Neural progenitor cell (in vitro differentiated cells): ENCODE measurements around the gene MAP3K4. TPM values are rescaled to one million over a fixed set of nuclear protein-coding genes. Genes with fewer than 3 reads are reported as not detected.

Source experiments
- DNase-seq: peaks from one replicate; pipeline ENCODE4 v3.0.0-alpha.2; 2016; ENCODE audit warnings: low spot score
- H2AFZ ChIP-seq: fragments of 200-600 bp; sonication (generic); replicated peaks from 2 replicates; pipeline ENCODE4 v1.6.1; 2016; ENCODE audit warnings: antibody characterized with exemption
- H3F3A ChIP-seq: fragments of 200-600 bp; sonication (generic); 2 replicates; pipeline ENCODE4 v1.6.1; 2016; ENCODE audit warnings: antibody characterized with exemption, low read depth
- H3K27ac ChIP-seq: fragments of 200-600 bp; sonication (generic); 2 replicates; pipeline ENCODE4 v1.5.1; 2016; ENCODE audit warnings: mild to moderate bottlenecking
- H3K27me3 ChIP-seq: fragments of 200-600 bp; sonication (generic); 2 replicates; pipeline ENCODE4 v1.6.1; 2016; ENCODE audit warnings: mild to moderate bottlenecking, moderate library complexity
- H3K36me3 ChIP-seq: fragments of 200-600 bp; sonication (generic); 2 replicates; pipeline ENCODE4 v1.5.1; 2016
- H3K4me1 ChIP-seq: fragments of 200-600 bp; sonication (generic); 2 replicates; pipeline ENCODE4 v1.6.1; 2016; ENCODE audit warnings: mixed run types
- H3K4me2 ChIP-seq: fragments of 200-600 bp; sonication (generic); 2 replicates; pipeline ENCODE4 v1.6.1; 2016
- H3K4me3 ChIP-seq: fragments of 200-600 bp; sonication (generic); 2 replicates; pipeline ENCODE4 v1.5.1; 2016
- H3K79me2 ChIP-seq: fragments of 200-600 bp; sonication (generic); 2 replicates; pipeline ENCODE4 v1.6.1; 2016; ENCODE audit warnings: low read depth
- H3K9ac ChIP-seq: fragments of 200-600 bp; sonication (generic); 2 replicates; pipeline ENCODE4 v1.6.1; 2016
- H3K9me3 ChIP-seq: fragments of 200-600 bp; sonication (generic); 2 replicates; pipeline ENCODE4 v1.5.1; 2016; ENCODE audit warnings: low read depth
- H4K20me1 ChIP-seq: fragments of 200-600 bp; sonication (generic); 2 replicates; pipeline ENCODE4 v1.6.1; 2016; ENCODE audit warnings: low read depth
- H3K27ac Mint-ChIP-seq: 3 replicates; pipeline ENCODE4 v1.8.0; 2021; ENCODE audit warnings: mixed read lengths
- H3K27me3 Mint-ChIP-seq: 2 replicates; pipeline ENCODE4 v1.8.0; 2022; ENCODE audit warnings: low read depth, mild to moderate bottlenecking, inconsistent platforms, moderate library complexity, mixed read lengths; ENCODE audit not compliant: insufficient read depth
- H3K36me3 Mint-ChIP-seq: 3 replicates; pipeline ENCODE4 v1.8.0; 2021; ENCODE audit warnings: mixed read lengths
- H3K4me1 Mint-ChIP-seq: 3 replicates; pipeline ENCODE4 v1.8.0; 2021; ENCODE audit warnings: mixed read lengths
- H3K4me3 Mint-ChIP-seq: 3 replicates; pipeline ENCODE4 v1.8.0; 2021; ENCODE audit warnings: mild to moderate bottlenecking, moderate library complexity, mixed read lengths
- H3K9me3 Mint-ChIP-seq: 3 replicates; pipeline ENCODE4 v1.8.0; 2020; ENCODE audit warnings: mixed read lengths
- CTCF ChIP-seq: fragments of 200-600 bp; sonication (generic); IDR thresholded peaks from 2 replicates; pipeline ENCODE4 v1.5.1; 2017; ENCODE audit warnings: antibody characterized with exemption, mild to moderate bottlenecking
- EZH2 ChIP-seq: fragments of 200-600 bp; sonication (generic); IDR thresholded peaks from 2 replicates; pipeline ENCODE4 v1.6.1; 2017; ENCODE audit warnings: antibody characterized with exemption, mild to moderate bottlenecking, moderate library complexity
- EZH2phosphoT487 ChIP-seq: fragments of 200-600 bp; sonication (generic); IDR thresholded peaks from 2 replicates; pipeline ENCODE4 v1.6.1; 2017; ENCODE audit warnings: antibody characterized with exemption
- total RNA-seq: library from RNA; depleted of rRNA; stranded (reverse); fragments of >200 nt; gene quantifications from 2 replicates; pipeline ENCODE4 v1.2.3, GENCODE V29; 2015; ENCODE audit warnings: low replicate concordance

Gene MAP3K4
- total RNA-seq, 1 donor from 2014 or later: 59.6 TPM

GRCh38 chr6:161000632-161001031, 9.1 kb downstream of the MAP3K4 start:
- Mint-ChIP-seq H3K4me1 (peaks cover 10% of the 10 kb centered on the region), H3K27ac (no peak overlapping the region), H3K4me3 (no peak overlapping the region), H3K36me3 (peaks cover 10% of the 10 kb centered on the region), H3K9me3 (no peaks in the 10 kb centered on the region), H3K27me3 (no peaks in the 10 kb centered on the region)
- H3K4me3 ChIP-seq: no peak overlapping the region
- H3K36me3 ChIP-seq: no peaks in the 10 kb centered on the region
- no peaks in the 10 kb centered on the region for H3K27me3 ChIP-seq
- H3K79me2 ChIP-seq: peaks cover 100% of the 10 kb centered on the region
- no peak for DNase-seq
- H3K4me2 ChIP-seq: no peak overlapping the region
- peaks cover 8% of the 10 kb centered on the region for H3F3A ChIP-seq
- no peak overlapping the region for H3K27ac ChIP-seq
- TF ChIP-seq CTCF (no peak), EZH2phosphoT487 (no peak), EZH2 (no peak)
- peaks cover 45% of the 10 kb centered on the region for H4K20me1 ChIP-seq
- H3K9ac ChIP-seq: no peak overlapping the region
- H2AFZ ChIP-seq: no peak overlapping the region
- H3K4me1 ChIP-seq: peaks cover 3% of the 10 kb centered on the region
- H3K9me3 ChIP-seq: no peaks in the 10 kb centered on the region

DNA sequence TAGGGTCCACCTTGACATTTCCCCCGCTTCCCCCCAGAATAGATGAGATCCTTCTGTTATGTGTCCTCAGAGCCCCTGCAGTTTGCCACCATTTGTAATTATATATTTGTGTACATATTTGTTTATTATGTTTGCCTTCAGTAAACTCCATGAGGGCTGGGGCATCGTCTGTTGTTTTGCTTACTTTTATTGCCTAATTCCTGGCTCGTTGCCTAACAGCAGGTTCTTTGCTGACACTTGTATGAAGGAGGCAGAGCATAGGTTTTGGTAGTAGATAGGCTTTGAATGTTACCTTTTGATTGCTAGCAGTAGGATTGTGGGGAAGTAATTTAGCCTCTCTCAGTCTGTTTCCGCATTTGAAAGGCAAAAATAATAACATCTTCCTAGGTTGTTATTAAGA, 9.9 kb downstream of the MAP3K4 start:
- no peak for DNase-seq

DNA sequence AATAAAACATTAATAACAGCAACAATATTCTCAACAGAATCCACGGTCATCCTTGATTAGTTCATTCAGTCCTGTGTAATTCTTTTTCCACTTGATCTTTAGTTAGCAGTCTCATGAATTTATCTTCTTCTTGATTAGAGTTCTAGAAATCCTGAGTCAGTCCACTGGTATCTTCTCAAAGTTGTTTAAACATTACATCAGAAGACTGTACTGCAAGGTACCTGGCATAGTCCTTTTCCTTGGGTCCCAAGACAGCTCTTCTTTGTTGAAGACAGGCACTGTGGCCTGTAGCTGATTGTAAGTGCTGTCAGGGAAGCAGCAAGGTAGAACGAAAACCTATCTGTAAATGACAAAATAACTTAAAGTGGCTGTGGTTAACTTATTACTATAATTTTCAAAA, 11.8 kb downstream of the MAP3K4 start:
- Histone ChIP-seq H3K27ac (no peak overlapping the region), H3K79me2 (peaks cover 99% of the 10 kb centered on the region), H3K9me3 (no peaks in the 10 kb centered on the region), H3F3A (peaks cover 8% of the 10 kb centered on the region), H3K4me3 (no peak overlapping the region), H3K4me1 (no peaks in the 10 kb centered on the region), H4K20me1 (peaks cover 38% of the 10 kb centered on the region), H2AFZ (no peak overlapping the region), H3K9ac (no peak overlapping the region), H3K36me3 (no peaks in the 10 kb centered on the region), H3K27me3 (no peaks in the 10 kb centered on the region), H3K4me2 (no peak overlapping the region)
- no peak overlapping the region for H3K27ac Mint-ChIP-seq
- H3K4me3 Mint-ChIP-seq: no peak overlapping the region
- H3K27me3 Mint-ChIP-seq: no peaks in the 10 kb centered on the region
- peaks cover 7% of the 10 kb centered on the region for H3K4me1 Mint-ChIP-seq
- H3K9me3 Mint-ChIP-seq: no peaks in the 10 kb centered on the region
- peaks cover 6% of the 10 kb centered on the region for H3K36me3 Mint-ChIP-seq
- DNase-seq: no peak
- TF ChIP-seq EZH2phosphoT487 (no peak), CTCF (no peak), EZH2 (no peak)

More for the DNA sequence above, 9.9 kb downstream of the MAP3K4 start:
- Histone ChIP-seq H3K9ac (no peak overlapping the region), H3F3A (peaks cover 8% of the 10 kb centered on the region), H3K9me3 (no peaks in the 10 kb centered on the region), H3K27ac (no peak overlapping the region), H3K79me2 (peaks cover 100% of the 10 kb centered on the region), H4K20me1 (peaks cover 39% of the 10 kb centered on the region), H3K36me3 (no peaks in the 10 kb centered on the region), H2AFZ (no peak overlapping the region), H3K4me2 (no peak overlapping the region), H3K4me3 (no peak overlapping the region), H3K4me1 (peaks cover 2% of the 10 kb centered on the region), H3K27me3 (no peaks in the 10 kb centered on the region)
- no peak for TF ChIP-seq EZH2
- no peak overlapping the region for H3K27ac Mint-ChIP-seq
- H3K4me3 Mint-ChIP-seq: no peak overlapping the region
- H3K36me3 Mint-ChIP-seq: peaks cover 7% of the 10 kb centered on the region
- H3K9me3 Mint-ChIP-seq: no peaks in the 10 kb centered on the region
- H3K27me3 Mint-ChIP-seq: no peaks in the 10 kb centered on the region
- H3K4me1 Mint-ChIP-seq: peaks cover 7% of the 10 kb centered on the region

DNA sequence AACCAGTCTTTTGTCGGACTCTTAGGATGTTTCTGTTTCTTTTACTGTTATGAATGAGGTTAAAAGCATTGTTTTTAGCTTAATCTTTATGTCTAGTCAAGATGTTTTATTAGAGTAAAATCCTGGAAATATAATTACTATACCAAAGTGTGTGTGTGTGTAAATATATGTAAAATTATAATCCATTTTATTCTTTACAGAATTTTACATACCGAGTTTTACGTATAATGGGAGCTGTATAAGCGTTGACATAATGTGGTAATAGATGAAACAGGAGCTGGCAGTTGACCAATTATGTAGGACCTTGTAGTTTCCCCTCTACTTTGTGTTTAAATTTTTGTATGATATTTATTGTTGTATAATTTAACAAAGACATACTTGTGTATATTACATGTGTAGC, 16.7 kb downstream of the MAP3K4 start:
- Mint-ChIP-seq H3K4me3 (no peak overlapping the region), H3K9me3 (no peaks in the 10 kb centered on the region), H3K27ac (no peak overlapping the region), H3K4me1 (peaks cover 22% of the 10 kb centered on the region), H3K27me3 (no peaks in the 10 kb centered on the region), H3K36me3 (peaks cover 6% of the 10 kb centered on the region)
- TF ChIP-seq CTCF: no peak
- no peak overlapping the region for H2AFZ ChIP-seq
- H3K27me3 ChIP-seq: no peaks in the 10 kb centered on the region
- no peak overlapping the region for H3K9ac ChIP-seq
- H3K4me3 ChIP-seq: no peak overlapping the region
- peaks cover 21% of the 10 kb centered on the region for H3F3A ChIP-seq
- peaks cover 26% of the 10 kb centered on the region for H4K20me1 ChIP-seq
- no peak for DNase-seq
- H3K4me1 ChIP-seq: peaks cover 28% of the 10 kb centered on the region
- H3K9me3 ChIP-seq: no peaks in the 10 kb centered on the region
- H3K79me2 ChIP-seq: peaks cover 99% of the 10 kb centered on the region
- H3K27ac ChIP-seq: no peak overlapping the region
- H3K4me2 ChIP-seq: no peak overlapping the region
- no peaks in the 10 kb centered on the region for H3K36me3 ChIP-seq
